ENCODE results near the gene CSPG4. TPM values are rescaled to one million over a fixed set of nuclear protein-coding genes. Genes with fewer than 3 reads are reported as not detected.
A peak's percentile ranks its signal among the peaks of the same experiment; 100 is the strongest.

CSPG4 gene
- total and polyA plus RNA-seq, 2 of the 8 experiments (the other 6 are each of a cell fraction or from before 2014, with no cell fraction given) = 1.4 to 3.0 TPM

GRCh38 chr15:75639709-75640482, 72.8 kb downstream of the CSPG4 start, which contains the start of gene IMP3 (continued):
- TF ChIP-seq YY1 (IDR thresholded peaks at IDR 0.05; ENCODE audit: low read depth, low read length) (peak; percentile 91), BACH1 (IDR thresholded peaks at IDR 0.05; ENCODE audit: low read length) (0 out of 2 replicates have a peak, but pooled peaks have one; percentile 4), SRF (IDR thresholded peaks at IDR 0.05; ENCODE audit: low read depth, low read length) (no peak), MAX (IDR thresholded peaks at IDR 0.05) (peak; percentile 63), HDAC2 (IDR thresholded peaks at IDR 0.05; ENCODE audit: borderline replicate concordance in 1 of 2, low read depth in 2 of 2, low read length in 2 of 2) (no peak; a peak in 1 of 4 replicates), ATF3 (IDR thresholded peaks at IDR 0.05; ENCODE audit: insufficient read depth, low read depth, low read length) (no peak), CREB1 (IDR thresholded peaks at IDR 0.05) (peak; percentile 33; the same call in 1 of the 2 replicates), TAF7 (optimal IDR thresholded peaks at IDR 0.05; ENCODE audit: borderline replicate concordance, low read depth, low read length) (peak; percentile 48), GTF2F1 (IDR thresholded peaks at IDR 0.05; ENCODE audit: borderline replicate concordance, low read depth, low read length) (peak; percentile 66; the same call in 1 of the 2 replicates), PHF8 (conservative IDR thresholded peaks at IDR 0.05; ENCODE audit: low read depth, low read length) (peak; percentile 89), BRCA1 (IDR thresholded peaks at IDR 0.05; ENCODE audit: low read depth, low read length) (peak; percentile 88), E2F6 (IDR thresholded peaks at IDR 0.05) (peak; percentile 73), CHD2 (IDR thresholded peaks at IDR 0.05; ENCODE audit: low read length) (peak; percentile 99), TBP (IDR thresholded peaks at IDR 0.05; ENCODE audit: low read depth, low read length) (peak; percentile 94), SP1 (IDR thresholded peaks at IDR 0.05; ENCODE audit: low read depth, low read length) (peak; percentile 88; the same call in 1 of the 2 replicates)

Measured in H1 (cell line).